B cell (primary cell): ENCODE data around the gene ASB18. TPM values are rescaled to one million over a fixed set of nuclear protein-coding genes. Genes with fewer than 3 reads are reported as not detected.

Experiments
- ATAC-seq: fragments of 200-7000 bp; cut with Tn5 transposase; one replicate; pipeline ENCODE4 v1.10.0; 2021; ENCODE audit warnings: low read depth, mild to moderate bottlenecking, moderate number of reproducible peaks, moderate library complexity
- CTCF ChIA-PET: fragments of 350-600 bp; sonication (Branson Sonifier 250); formaldehyde crosslinking; loops from one replicate; lab custom pipeline; 2021; ENCODE audit warnings: antibody characterized with exemption, inconsistent platforms; lab: Charles Lee
- POLR2A ChIA-PET: fragments of 350-600 bp; sonication (Branson Sonifier 250); formaldehyde crosslinking; loops from one replicate; lab custom pipeline; 2021; ENCODE audit warnings: antibody characterized with exemption; lab: Charles Lee
- DNase-seq: peaks from one replicate; pipeline ENCODE4 v3.0.0; 2013
- H2AFZ ChIP-seq: 2 replicates; pipeline ENCODE4 v1.6.1; 2012; ENCODE audit warnings: mild to moderate bottlenecking, low read depth, low read length; ENCODE audit not compliant: insufficient read depth, poor library complexity, severe bottlenecking
- H3K27ac ChIP-seq, 2 donors: 1 replicate in 1 of 2; 2 replicates in 1 of 2; pipeline ENCODE4 v1.5.1; 2012 to 2013; ENCODE audit warnings: low read length in 2 of 2, mild to moderate bottlenecking in 2 of 2, moderate library complexity in 1 of 2
- H3K27me3 ChIP-seq, 4 experiments: fragments of 200-600 bp in 1 of 4; sonication (generic) in 1 of 4; replicated peaks in 1 of 4; 1 replicate in 2 of 4; 2 replicates in 2 of 4; pipeline versions ENCODE4 v1.6.1 to v1.7.0; 2013 to 2016; ENCODE audit warnings: low read length in 3 of 4, mild to moderate bottlenecking in 2 of 4, mixed read lengths in 1 of 4, moderate library complexity in 1 of 4; ENCODE audit not compliant: insufficient read depth in 4 of 4, control insufficient read depth in 3 of 4; ENCODE audit errors: control extremely low read depth in 1 of 4
- H3K36me3 ChIP-seq, 2 experiments: replicated peaks in 1 of 2; 1 replicate in 1 of 2; 2 replicates in 1 of 2; pipeline versions ENCODE4 v1.6.1 to v1.7.1; 2013; ENCODE audit warnings: low read length in 1 of 2; ENCODE audit not compliant: insufficient read depth in 2 of 2, control insufficient read depth in 1 of 2; ENCODE audit errors: control extremely low read depth in 1 of 2, extremely low read depth in 1 of 2
- H3K4me1 ChIP-seq, 2 donors: fragments of 200-600 bp in 1 of 2; sonication (generic) in 1 of 2; 1 replicate in 1 of 2; 2 replicates in 1 of 2; pipeline versions ENCODE4 v1.5.1 to v1.6.1; 2013 to 2017; ENCODE audit warnings: low read length in 2 of 2; ENCODE audit not compliant: control insufficient read depth in 2 of 2, insufficient read depth in 2 of 2
- H3K4me2 ChIP-seq: replicated peaks from 2 replicates; pipeline ENCODE3; 2012; ENCODE audit warnings: mild to moderate bottlenecking, low read depth, low read length; ENCODE audit not compliant: poor library complexity, severe bottlenecking
- H3K4me3 ChIP-seq, 5 experiments: fragments of 200-600 bp in 1 of 5; sonication (generic) in 1 of 5; 1 replicate in 3 of 5; 2 replicates in 2 of 5; pipeline versions ENCODE4 v1.5.1 to v1.7.0; 2011 to 2016; ENCODE audit warnings: low read length in 4 of 5, mild to moderate bottlenecking in 4 of 5, low read depth in 2 of 5, control low read depth in 1 of 5, moderate library complexity in 1 of 5; ENCODE audit not compliant: insufficient read depth in 1 of 5; ENCODE audit errors: control extremely low read depth in 1 of 5, extremely low read depth in 1 of 5
- H3K79me2 ChIP-seq: fragments of 200-600 bp; sonication (generic); one replicate; pipeline ENCODE4 v1.6.0; 2016; ENCODE audit warnings: low read length; ENCODE audit not compliant: control insufficient read depth, insufficient read depth
- H3K9ac ChIP-seq: fragments of 200-600 bp; sonication (generic); 2 replicates; pipeline ENCODE4 v1.6.1; 2017; ENCODE audit warnings: mild to moderate bottlenecking, low read length, moderate library complexity
- H3K9me3 ChIP-seq, 3 donors: one replicate each; pipeline versions ENCODE4 v1.6.1 to v1.7.1; 2013; ENCODE audit warnings: low read length in 2 of 3; ENCODE audit not compliant: control insufficient read depth in 2 of 3, insufficient read depth in 1 of 3; ENCODE audit errors: control extremely low read depth in 1 of 3
- H4K20me1 ChIP-seq: 2 replicates; pipeline ENCODE4 v1.6.0; 2012; ENCODE audit warnings: mild to moderate bottlenecking, low read length; ENCODE audit not compliant: insufficient read depth, control insufficient read depth, poor library complexity, severe bottlenecking
- H3K27ac Mint-ChIP-seq: one replicate; pipeline ENCODE4 v1.8.0; 2021; ENCODE audit warnings: mixed read lengths
- H3K27me3 Mint-ChIP-seq: one replicate; pipeline ENCODE4 v1.8.0; 2021; ENCODE audit warnings: mixed read lengths
- H3K4me1 Mint-ChIP-seq: one replicate; pipeline ENCODE4 v1.8.0; 2021; ENCODE audit warnings: mixed read lengths
- H3K4me3 Mint-ChIP-seq: one replicate; pipeline ENCODE4 v1.8.0; 2021; ENCODE audit warnings: mixed read lengths
- H3K9me3 Mint-ChIP-seq: one replicate; pipeline ENCODE4 v1.8.0; 2022; ENCODE audit warnings: mixed read lengths; ENCODE audit not compliant: insufficient read depth
- CTCF ChIP-seq: fragments of 200-600 bp; IDR thresholded peaks from one replicate; pipeline ENCODE4 v1.8.0; 2022; ENCODE audit warnings: antibody characterized with exemption, mild to moderate bottlenecking
- EZH2 ChIP-seq: IDR thresholded peaks from 2 replicates; pipeline ENCODE4 v1.6.1; 2012; ENCODE audit warnings: borderline replicate concordance, low read depth, mild to moderate bottlenecking, moderate library complexity, low read length; ENCODE audit not compliant: insufficient read depth, poor library complexity, severe bottlenecking
- WGBS: methylation state at CpG from one replicate; pipeline ENCODE4 v1.1.5; 2013; ENCODE audit warnings: missing lambda C conversion rate; ENCODE audit not compliant: insufficient coverage; 5-methylcytosine and 5-hydroxymethylcytosine counted together
- intact Hi-C: fragments of 100-400 bp; cut with micrococcal nuclease; formaldehyde crosslinking; loops from one replicate; pipeline ENCODE4 v1.10.0; 2022
- polyA plus RNA-seq: library from polyadenylated mRNA; depleted of rRNA; stranded (reverse); fragments of >200 nt; gene quantifications from 2 replicates; pipeline ENCODE4 v1.2.3, GENCODE V29; 2012
- total RNA-seq, 2 donors: library from RNA; stranded (reverse); fragments of 120-200 nt in 1 of 2; gene quantifications; 1 replicate in 1 of 2; 2 replicates in 1 of 2; pipeline versions ENCODE4 v1.2.3 to v1.2.4, GENCODE V29; 2013 to 2022

The ASB18 gene
- total and polyA plus RNA-seq, 2 donors (not counting 1 experiment from before 2014, with no cell fraction given), result not detected

GRCh38 chr2:236169151-236169721 lies 95.0 kb downstream of the ASB18 start:
- no peak overlapping the region for H3K27ac Mint-ChIP-seq
- H3K4me1 Mint-ChIP-seq, result peaks cover 10% of the 10 kb centered on the region
- no peak overlapping the region for H3K9ac ChIP-seq
- no peaks in the 10 kb centered on the region for H4K20me1 ChIP-seq
- no peaks in the 10 kb centered on the region for H3K9me3 Mint-ChIP-seq
- H3K27ac ChIP-seq, result no peak overlapping the region
- H3K9me3 ChIP-seq, result peaks cover 0 to 34% (median 0%) of the 10 kb centered on the region in 3 donors
- ChIA-PET POLR2A (no interaction called here), CTCF (no interaction called here)
- WGBS, result 20% methylated on average over 25 of the region's 36 CpGs
- H3K4me2 ChIP-seq, result no peak overlapping the region
- no peak overlapping the region for H2AFZ ChIP-seq
- peaks cover 0 to 79% (median 45%) of the 10 kb centered on the region in 4 experiments for H3K27me3 ChIP-seq
- TF ChIP-seq EZH2, result no peak
- no peak for TF ChIP-seq CTCF
- no peak overlapping the region for H3K4me3 Mint-ChIP-seq
- ATAC-seq, result no peak
- H3K4me1 ChIP-seq, result peaks cover 0 to 12% of the 10 kb centered on the region in 2 donors
- no peaks in the 10 kb centered on the region for H3K36me3 ChIP-seq
- H3K27me3 Mint-ChIP-seq, result peaks cover 61% of the 10 kb centered on the region
- intact Hi-C loops, result no loop called here
- H3K79me2 ChIP-seq, result no peaks in the 10 kb centered on the region
- no peak for DNase-seq
- H3K4me3 ChIP-seq, result no peak overlapping the region
